NCI-H1417 (cell line): ENCODE results near the gene RAB18.
A peak's percentile ranks its signal among the peaks of the same experiment; 100 is the strongest.
"Not testable (repeated sequence)": the region's sequence is repeated elsewhere in the genome, so short reads cannot be mapped to it uniquely, and the experiment has no call there.

Experiments used
- DNase-seq, 3 experiments: peaks; one replicate each; lab custom pipeline; 2025; lab: John Stamatoyannopoulos, UW

Gene RAB18

DNA sequence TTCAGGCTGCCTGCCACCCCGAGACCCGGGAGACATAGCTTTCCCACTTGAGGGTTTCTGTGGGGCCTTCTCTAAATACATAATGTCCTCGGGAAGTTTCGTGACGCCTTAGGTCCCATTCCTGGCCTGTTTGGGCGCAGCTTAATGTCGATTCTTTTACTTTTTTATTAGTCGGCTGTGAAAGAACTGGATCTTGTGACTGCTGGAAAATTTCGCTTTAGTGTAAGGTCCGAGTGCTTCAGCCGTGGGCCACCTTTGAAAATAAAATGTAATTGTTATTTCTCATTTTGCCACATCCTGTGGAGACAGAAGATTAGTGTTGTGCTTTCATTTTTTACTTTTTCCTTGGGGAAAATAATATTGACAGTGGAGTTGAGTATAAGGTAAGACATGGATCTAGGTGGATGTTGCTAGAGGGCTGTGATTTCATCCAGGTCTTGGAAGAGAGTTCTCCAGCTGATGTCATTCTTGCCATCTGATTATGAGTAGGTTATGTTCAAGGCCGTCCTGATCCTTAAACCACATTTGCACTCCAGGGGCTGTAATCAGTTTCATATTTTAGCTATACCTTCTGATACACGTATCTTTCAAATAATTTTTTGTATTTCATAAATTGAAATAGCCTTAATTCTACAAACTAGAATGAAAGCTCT is 830 bp downstream of the RAB18 start:
- peak in 1 of 3 experiments; percentile 7 for DNase-seq

DNA sequence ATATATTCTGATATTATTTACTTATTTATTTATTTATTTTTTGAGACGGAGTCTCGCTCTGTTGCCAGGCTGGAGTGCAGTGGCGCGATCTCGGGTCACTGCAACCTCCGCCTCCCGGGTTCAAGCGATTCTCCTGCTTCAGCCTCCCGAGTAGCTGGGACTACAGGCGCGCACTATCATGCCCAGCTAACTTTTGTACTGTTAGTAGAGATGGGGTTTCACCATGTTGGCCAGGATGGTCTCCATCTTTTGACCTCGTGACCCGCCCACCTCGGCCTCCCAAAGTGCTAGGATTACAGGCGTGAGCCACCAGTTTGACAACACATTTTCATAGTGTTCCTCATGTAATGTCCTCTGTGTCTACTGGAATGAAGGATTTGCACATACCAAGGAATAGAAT is 1.4 kb downstream of the RAB18 start:
- not testable (repeated sequence) for DNase-seq

DNA sequence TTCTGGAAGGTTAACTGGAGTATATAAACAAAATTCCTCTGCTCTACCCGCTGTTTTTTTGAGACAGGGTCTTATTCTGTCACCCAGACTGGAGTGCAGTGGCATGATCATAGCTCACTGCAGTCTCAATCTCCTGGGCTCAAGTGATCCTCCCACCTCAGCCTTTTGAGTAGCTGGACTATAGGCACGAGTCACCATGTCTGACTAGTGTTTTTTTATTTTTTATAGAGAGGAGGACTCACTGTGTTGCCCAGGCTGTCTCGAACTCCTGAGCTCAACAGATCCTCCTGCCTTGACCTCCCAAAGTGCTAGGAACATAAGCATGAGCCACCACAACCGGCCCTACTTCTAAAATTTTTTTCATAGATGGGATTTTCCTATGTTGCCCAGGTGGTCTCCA is 2.2 kb downstream of the RAB18 start:
- DNase-seq = no peak

DNA sequence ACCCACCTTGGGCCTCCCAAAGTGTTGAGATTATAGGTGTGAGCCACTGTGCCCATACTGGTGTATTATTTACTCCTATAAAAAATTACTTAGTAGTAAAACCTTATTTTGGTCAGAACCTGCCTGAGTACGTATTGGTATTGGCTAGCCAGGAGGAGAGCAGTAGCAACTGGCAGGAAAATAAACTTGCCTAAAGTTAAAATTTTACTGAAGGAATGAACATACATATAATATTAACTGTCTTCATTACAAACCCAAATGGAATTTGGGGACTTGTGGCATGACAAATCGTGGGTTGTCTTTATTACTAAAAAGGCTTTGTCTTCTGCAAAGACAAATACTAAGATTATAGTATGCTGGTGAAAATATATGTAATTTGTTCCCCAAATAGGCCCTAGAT is 8.4 kb downstream of the RAB18 start:
- no peak for DNase-seq

DNA sequence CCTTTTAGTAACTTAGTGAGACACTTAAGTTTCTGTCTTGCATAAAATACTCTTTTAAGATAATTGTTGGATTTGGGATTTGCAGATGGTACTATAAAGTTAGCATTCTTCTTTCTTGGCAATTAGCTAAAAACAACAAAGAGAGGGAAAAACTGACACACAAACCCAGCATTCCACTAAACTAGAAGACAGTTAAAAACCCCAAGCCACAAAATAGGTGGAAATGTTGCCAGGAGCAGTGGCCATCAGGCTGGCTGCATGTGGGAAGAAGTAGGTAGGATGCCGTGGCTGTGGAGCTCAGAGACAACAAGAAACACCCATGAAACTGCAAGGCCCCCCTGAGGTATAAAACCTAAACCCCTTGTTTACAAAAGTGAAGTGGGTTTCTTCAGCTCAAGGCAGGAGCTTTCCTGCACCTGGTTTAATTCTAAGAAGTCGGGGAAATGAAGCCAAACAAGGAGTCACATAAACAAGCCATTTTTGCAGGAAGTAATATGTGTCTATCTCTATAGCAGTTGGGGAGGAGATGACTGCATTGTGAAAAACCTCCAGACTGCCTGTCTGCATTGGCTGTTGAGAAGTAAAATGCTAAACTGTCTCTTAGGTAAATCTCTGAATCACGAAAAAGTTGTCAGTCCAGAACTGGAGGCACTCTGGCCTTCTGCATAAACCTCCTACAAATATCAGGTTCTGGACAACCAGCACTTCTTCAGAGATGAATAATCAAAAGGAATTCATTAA is 9.5 kb downstream of the RAB18 start:
- no peak for DNase-seq

DNA sequence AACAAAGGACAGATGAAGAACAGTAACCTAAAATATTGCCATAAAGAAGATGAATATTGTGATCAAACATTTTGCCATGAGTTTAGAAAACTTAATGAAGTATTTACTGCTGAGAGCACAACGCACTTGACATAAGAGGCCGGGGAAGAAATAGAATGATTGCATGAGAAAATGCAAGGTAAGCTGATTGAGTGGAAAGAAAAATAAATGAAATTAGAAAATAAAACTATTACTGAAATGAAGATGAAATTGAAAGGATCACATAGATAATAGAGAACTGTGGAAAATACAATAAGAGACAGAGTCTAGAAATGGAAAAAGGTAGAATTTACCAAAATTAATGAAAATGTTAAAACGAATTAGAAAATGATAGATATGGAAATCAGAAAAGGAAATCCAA is 10.1 kb downstream of the RAB18 start:
- DNase-seq = no peak

DNA sequence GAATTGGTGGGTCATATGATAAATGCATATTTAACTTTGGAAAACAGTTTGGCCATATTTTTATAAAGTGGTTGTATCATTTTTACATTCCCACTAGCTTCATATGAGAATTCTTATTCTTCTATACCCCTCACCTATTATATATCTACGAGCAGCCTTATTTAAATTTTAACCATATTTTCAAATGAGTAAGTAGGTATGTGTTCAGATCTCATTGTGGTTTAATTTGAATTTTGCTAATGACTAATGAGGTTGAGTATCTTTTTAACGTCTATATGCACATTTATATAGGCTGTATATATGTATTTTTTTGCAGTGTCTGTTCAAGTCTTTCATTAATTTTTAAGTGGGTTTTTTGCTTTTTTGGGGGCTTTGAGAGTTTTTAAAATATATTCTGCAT is 14.2 kb downstream of the RAB18 start:
- DNase-seq = no peak

DNA sequence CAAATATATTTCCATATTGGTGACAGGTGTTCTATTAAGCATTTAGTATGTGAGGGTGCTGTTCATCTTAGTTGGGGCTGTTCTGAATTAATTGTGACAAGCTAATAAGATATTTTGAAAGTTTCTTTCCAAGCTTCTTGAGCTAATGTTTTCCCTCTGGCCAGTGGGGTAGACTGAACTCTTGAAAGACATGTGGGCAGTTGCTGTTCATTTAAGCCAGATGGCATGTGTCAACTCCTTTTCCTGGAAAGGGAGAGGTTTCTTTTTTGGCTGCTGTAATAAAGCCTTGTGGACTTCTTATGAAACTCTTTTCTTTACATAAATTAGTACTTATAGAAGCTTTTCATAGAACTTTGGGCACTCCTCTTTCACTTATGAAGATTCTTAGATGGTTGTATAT is 21.7 kb downstream of the RAB18 start:
- DNase-seq = no peak

DNA sequence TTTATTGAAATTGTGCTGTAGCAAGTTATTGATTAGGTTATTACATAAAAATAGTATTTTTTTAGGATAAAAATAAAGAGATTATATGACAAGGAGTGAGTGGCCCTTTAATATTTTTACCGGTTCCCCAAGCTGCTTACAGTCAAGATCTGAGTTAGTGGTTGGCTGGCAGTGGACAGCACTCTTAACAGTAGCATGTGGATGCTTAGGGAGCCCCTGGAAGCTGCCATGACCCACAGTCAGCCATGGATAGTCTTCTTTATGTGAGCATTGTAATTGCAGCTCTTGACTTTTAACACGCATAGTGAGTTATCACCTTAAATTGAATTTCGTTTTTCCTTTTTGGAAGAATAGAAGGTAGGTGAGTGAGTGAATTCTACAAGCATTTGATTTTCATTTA is 22.1 kb downstream of the RAB18 start:
- DNase-seq = no peak

DNA sequence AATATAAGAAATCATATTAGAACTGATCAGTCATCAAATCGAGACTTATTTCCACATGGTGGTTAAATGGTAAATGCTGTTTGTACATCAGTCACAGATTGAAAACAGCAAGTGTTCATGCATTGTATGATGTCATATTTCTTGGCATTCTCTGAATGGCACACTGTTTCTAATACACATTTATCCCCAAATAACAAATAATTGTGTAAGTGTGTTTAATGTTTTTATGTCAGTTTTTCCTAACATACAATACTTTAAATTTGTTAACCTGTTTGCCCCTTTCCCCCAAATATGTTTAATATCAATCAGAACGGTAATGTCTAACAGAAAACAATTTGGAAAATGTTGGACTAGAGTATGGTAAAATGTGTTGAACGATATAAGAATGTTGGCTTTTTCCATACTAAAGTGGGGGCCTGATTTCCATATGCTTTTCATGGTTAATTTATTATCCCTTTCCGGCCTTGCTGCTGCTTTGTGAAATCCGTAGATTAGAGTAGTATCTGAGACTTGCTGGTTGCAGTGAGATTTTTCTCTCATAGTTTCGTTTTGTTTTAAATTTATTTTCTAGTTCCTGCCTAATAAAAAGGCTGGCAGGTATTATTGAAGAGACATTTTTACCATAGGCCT is 23.7 kb downstream of the RAB18 start:
- no peak for DNase-seq

DNA sequence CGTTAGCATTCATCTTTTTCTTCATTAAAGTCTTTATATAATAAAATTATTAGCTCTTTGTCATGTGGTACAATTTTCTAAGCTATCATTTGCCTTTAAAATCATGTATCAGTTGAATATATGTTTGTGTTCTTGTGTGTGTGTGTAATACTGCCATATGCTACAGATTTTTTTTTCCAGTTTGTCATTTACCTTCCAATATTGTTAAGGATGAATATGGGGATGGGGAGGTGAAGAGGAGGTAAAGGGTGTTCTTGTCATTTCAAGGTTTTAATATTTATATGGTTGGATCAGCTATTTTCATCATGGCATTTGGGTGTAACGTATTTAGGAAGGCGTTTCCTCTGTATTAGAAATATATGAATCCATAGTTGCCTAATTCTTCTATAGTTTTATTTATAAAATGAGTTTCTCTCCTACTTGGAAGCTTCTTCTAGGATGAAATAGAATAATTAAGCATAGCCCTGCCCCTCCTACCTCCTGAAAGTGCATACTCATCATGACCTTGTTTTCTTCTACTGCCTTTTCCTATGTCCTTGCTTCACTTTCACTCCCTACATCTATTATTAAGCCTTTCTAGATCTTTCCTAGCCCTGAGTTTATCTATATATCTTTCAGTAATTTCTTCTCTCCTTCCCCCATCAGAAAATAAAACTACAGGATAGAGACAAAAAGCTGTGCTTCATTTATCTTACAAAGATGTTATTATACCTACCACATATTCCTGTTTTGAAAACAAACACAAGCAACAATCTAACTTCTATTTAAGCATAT is 25.1 kb downstream of the RAB18 start:
- DNase-seq = no peak

DNA sequence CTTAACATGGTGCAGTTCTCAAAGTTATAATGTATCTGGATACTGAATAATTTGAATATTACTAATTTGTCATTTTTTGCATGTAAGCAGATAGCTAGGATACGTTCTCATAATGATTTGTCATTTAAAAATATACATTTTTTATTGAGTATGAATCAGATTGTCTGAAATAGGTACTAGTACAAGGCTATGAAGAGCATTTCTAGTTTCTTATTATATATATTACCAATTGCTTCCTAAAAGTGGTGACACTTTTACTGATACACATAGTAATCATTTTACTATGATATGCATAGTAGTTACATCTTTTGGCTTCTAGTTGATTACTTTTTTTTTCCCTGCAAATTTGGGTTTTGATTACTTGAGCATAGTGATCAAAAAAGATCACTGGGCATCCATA is 26.4 kb downstream of the RAB18 start:
- no peak for DNase-seq

DNA sequence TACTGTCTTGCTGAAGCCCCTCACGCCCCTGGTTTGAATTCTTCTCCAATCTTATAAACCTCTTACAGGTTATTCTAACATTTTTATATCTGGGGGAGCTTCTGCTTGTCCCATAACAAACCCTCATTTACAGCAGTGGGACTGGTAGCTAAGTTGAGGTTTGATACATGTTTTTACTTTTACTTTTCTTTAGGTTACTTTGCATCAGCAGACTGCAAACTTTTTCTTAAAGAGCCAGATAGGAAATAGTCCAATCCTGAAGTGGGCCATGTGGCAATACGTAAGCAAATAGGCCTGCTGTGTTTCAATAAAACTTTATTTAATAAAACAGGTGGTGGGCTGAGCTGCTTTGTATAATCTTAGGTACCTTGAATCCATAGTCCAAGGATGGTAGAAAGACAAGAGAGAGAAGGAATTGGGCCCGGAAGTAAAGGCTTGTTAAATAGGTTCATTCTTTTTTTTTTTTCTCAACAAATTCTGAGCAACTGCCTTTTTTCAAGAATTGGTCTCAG is 27.3 kb downstream of the RAB18 start:
- no peak for DNase-seq

DNA sequence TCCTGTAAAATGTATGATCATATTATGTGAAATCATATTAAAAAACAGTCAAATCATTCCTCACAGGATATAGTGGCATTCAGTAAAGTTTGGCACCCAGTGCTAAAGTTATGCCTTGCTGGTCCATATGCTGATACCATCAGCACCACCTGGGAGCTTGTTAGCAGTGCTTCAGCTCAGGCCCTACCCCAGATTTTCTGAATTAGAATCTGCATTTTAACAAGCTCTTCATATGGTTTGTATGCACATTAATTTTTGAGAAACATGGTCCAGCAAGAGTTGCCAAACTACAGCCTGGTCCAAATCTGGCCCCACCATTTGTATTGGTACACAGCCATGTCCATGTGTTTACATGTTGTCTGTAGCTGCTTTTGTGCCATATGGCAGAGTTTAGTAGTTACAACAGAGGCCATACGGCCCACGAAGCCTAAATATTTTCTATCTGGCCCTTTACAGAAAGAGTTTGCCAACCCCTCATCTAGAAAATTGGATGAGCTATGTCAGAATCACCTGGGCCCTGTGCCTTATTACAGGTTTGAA is 30.1 kb downstream of the RAB18 start:
- no peak for DNase-seq

DNA sequence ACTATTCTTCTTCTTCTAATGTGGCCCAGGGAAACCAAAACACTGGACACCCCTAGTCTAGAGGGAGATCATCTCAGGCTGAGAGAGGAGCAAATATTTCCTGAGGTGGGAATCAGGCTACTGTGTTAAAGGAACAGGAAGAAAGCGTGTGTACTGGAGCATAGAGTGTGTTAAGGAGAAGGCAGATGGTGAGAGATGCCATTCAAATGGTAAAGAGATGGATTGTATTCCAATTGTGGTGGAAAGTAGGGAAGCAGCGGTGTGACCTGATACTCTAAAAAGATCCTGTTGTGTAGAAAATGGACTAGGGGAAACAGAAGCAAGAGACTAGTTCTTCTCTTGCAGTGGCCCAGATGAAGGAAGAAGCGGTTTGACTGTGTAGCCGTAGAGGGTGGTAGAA is 31.2 kb downstream of the RAB18 start:
- no peak for DNase-seq

DNA sequence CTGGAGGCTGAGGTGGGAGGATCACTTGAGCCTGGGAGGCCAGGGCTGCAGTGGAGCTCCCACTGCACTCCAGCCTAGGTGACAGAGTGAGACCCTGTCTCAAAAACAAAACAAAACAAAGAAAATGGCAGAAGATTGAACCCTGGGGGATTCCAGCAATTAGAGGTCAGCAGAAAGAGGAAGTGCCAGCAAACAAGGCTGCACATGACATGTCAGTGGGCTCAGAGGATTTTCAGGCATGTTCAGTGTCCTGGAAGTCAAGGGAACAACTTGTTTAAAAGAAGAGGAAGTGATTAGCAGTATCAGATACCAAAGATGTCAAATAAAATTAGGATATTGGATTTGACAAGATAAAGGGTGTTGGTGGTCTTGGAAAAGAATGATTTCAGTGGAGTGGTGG is 32.3 kb downstream of the RAB18 start:
- no peak for DNase-seq

DNA sequence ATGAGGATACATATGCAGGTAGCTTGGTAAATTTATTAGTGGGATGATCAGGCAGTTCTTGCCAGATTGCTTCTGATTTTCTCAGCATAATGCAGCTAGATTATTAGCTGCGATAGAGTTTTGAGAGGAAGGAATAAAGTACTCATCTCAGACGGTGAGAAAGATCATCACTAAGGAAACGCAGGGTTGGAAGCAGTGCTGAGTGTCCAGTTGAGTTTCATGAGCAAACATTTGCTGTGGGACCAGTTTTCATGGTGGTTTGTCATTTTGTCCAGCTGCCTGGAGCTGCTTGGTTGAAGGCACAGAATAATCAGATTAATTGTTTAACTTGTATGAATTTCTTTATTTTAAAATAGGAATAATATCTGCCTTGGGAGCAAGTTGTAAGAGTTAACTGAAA is 33.1 kb downstream of the RAB18 start:
- no peak for DNase-seq

DNA sequence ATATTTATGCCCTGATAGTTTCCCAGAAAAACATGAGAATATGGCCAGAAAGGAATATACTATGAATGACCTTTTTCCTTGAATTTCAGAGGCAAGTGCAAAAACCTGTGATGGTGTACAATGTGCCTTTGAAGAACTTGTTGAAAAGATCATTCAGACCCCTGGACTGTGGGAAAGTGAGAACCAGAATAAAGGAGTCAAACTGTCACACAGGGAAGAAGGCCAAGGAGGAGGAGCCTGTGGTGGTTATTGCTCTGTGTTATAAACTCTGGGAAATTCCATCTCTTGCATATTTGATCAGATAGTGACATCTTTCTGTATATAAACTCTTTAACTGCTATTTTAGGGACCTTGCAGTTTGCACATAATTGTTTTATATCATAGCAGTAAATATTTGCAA is 33.7 kb downstream of the RAB18 start:
- no peak for DNase-seq

DNA sequence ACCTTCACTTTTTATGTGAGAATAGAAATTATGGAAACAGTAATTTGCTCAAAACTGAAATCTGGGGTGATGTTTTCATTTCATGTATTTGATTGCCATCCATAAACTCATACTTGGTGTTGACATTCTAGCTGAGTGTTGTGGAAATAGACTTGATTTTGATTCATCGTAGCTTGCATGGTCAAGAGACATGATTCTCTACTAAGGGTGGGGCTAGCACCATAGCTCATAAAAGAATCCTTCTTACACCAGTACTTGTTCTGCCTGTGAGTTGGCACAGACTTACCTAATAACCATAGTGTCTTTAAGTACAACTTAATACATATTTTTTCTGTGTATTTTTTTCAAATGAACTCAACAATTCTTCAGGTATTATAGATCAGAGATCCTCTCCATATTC is 36.6 kb downstream of the RAB18 start:
- DNase-seq = no peak

DNA sequence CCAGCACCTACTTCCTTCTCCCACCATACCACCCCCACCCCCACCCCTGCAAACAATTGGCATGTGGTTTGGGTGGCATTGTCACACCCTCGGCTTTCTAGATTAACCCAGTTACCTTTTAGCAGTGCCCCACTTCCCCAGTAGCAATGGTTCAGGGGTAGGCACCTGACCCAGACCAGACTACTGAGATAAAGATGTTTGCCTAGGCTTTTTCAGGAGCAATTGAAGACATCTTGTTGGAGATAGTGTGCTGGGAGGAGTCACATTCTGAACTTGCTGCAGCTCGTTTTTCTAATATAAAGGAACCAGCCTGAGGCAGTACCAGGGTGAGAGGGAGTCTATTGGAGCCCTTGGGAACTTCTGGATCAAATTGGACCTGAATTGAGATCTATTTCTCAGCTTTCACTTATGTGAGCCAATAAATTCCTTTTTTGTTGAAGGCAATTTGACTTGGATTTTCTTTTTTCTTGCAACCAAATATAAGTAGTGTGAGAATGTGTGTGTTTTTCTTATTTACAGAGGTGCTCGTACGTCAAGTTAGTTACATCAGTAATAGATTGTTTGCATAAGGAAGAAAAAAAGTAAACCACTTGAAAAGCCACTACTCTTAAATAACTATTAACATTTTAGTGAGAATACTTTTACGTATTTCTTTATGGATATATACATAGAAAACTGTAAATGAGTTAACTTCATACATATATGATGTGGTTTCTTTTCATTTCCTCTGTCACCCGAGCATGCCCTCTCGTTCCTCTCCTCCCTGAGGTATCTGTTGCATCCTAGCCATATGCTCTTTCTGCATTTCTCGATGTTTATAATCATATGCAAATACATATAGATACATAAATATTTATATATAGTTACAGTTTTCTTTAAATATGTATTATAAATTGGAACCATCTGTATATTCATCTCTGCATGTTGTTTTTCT is 38.0 kb downstream of the RAB18 start:
- no peak for DNase-seq

DNA sequence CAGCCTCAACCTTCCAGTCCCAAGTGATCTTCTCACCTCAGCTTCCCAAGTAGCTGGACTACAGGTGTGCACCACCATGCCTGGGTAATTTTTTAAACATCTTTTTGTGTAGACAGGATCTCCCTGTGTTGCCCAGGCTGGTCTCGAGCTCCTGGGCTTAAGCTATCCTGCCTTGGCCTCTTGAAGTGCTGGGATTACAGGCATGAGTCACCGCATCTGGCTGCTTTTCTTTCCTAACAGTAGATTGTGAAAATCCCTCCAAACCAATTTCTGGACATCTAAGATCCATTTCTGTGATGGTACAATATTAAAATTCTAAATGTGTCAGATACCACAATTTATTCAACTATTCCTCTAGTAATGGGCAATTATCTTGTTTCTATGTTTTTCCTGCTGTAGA is 38.7 kb downstream of the RAB18 start:
- no peak for DNase-seq
